GM19467 (cell line): ENCODE results near the gene ZNF366.

ENCODE experiments used
- ATAC-seq: cut with Tn5 transposase; IDR thresholded peaks from one replicate; pipeline ENCODE4 v1.9.1; 2021; ENCODE audit warnings: mild to moderate bottlenecking, moderate library complexity; ENCODE audit not compliant: unreplicated experiment

The ZNF366 gene

GRCh38 chr5:72498284-72498683 is 8.9 kb downstream of the ZNF366 start:
- no peak for ATAC-seq

DNA sequence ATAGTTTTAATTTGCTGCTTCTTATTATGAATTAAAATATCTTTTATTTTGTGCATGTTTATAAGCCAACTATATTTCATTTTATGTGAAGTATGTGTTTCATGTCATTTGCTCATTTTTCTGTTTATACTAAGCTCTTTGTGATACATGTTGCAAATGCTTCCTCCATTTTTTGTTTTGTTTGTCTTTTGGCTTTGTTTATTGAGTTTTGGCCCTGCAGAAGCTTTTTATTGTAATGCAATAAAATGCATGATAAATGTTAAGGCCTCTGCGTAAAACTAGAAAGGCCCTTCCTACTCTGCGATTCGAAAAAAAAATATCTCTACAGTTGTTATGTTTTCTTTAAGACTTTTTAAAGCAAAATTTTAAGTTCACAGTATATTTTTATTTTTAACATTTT is 9.4 kb downstream of the ZNF366 start:
- no peak for ATAC-seq

DNA sequence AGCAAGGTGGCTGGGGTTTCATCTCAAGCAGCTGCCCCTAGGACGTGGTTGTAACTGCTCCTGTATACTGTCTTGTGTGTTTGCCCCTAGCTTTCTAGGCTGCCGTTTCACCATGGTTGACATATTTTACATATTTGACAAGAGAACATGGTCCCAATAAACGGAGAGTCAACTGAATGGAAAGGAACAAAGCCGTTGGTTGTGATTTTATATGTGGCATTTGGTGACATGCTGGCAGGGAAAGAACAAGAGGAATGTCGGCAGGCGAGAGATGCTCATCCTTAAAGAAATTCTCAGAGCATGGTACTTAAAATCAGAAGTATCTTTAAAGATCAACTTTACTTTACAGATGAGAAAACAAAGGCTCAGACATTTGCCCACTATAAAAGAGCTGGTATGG is 11.8 kb downstream of the ZNF366 start:
- ATAC-seq = no peak

- no peak for ATAC-seq
These were observed 12.5 kb downstream of the ZNF366 start for GRCh38 chr5:72494623-72495124.

GRCh38 chr5:72489536-72489935 is 17.7 kb downstream of the ZNF366 start:
- ATAC-seq = no peak

DNA sequence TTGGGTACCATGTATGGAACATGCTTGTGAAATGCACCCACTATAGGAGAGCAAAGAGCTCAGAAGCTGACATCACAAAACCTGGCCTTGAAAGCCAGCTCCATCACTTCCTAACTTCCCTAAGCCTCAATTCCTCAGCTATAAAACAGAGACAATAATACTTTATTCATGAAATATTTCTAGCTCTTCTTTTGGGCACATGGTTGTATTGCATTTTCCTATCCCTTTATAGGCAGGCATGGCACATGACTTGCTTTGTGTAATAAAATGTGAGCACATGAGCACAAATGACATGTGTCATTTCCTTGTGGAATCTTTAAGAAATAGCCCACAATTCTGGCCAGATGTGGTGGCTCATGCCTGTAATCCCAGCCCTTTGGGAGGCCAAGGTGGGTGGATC is 18.5 kb downstream of the ZNF366 start:
- no peak for ATAC-seq

DNA sequence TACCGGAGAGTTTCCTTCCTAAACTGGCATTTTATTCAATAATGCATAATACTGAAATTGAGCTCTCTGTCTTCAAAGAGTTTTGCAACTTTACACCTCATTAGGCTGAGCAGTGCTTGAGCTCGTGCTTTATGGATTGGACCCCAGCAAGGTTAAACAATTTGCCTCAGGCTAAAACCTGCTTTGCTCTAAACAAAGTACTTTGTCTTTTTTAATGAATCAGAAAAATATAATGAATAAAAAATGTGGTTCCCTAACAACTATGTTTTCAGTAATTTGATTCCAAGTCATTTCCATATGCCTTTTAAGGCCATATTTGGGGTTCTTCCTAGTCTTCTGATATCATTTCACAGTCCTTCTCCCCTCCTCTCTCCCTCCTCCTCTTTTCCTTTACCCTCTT is 20.0 kb downstream of the ZNF366 start:
- no peak for ATAC-seq

GRCh38 chr5:72486371-72486770 is 20.8 kb downstream of the ZNF366 start:
- no peak for ATAC-seq

DNA sequence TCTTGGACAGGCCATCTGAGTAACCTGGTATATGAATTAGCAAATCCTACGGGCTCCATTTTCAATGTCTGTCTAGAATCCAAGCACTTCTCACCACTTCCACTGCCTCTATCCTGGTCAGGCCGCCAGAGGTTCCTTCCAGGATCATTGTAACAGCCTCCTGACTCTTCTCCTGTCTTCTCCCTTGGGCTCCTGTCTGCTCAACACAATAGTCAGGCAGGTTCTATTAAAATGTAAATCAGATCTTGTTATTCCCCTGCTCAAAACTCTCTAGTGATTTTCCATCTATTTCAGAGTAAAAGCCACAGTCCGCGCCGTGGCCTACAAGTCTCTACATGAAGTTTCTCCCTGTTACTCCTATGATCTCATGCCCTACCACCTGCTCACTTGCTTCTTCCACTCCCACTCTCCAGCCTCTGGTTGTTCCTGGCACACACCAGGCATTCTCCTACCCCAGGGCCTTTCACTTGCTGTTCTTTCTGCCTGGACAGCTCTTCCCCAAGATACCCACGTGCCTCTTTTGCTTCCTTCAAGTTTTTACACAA is 21.7 kb downstream of the ZNF366 start:
- ATAC-seq = no peak

DNA sequence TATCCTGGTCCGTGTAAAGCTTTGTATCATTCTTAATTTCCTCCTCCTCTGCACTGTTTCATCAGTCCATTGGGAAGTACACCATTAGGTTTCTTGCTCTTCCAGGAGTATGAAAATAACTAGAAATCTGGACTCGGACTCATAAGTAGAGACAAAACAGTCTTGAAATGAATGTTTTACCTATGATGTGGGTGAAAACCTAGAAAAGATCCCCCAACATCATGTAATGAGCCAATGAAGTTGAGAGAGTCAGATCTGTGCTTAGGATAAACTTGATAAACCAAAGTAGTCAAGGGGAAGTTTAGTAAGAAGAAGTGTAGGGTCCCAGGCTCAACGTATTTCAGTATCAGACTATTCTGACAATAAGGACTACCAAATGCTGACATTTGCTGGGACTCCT is 25.2 kb downstream of the ZNF366 start:
- ATAC-seq = no peak

DNA sequence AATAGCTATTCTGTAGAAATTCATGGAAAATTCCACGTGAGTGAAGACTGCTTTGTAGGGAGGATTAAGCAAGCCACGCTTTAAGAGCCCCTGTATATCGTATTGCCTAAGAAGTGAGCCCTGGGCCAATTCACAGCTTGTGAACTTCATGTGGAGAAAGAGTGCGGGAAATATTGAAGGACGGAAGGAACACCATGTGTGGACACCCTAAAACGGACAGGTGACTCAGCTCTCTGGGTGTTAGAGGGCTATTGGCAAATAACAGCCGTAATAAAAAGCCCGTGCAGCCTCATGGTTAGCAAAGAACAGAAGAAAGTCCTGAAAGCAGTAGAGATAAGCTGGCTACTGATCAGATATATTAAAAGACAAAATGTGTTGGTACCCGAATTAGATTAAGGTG is 26.4 kb downstream of the ZNF366 start:
- no peak for ATAC-seq

- no peak for ATAC-seq
These were observed 27.3 kb downstream of the ZNF366 start for GRCh38 chr5:72479921-72480320.

DNA sequence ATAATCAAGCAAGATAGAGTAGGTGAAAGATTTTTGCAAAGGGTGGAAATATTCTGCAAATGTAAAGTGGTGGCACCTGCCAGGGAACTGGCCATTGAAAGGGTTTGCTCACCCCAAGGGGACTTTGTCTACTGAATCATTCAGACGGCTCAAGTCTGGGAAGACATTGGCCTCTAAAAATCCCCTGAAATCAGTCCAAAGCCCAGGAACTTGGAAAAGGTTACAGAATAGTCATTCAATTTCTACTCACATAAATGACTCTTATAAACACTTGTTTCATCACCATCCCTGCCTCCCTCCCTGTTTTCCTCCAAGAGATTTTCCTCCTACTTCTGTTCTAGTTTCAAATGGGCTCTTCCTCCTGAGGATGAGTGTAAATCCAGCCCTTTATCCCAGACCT is 28.5 kb downstream of the ZNF366 start:
- no peak for ATAC-seq

DNA sequence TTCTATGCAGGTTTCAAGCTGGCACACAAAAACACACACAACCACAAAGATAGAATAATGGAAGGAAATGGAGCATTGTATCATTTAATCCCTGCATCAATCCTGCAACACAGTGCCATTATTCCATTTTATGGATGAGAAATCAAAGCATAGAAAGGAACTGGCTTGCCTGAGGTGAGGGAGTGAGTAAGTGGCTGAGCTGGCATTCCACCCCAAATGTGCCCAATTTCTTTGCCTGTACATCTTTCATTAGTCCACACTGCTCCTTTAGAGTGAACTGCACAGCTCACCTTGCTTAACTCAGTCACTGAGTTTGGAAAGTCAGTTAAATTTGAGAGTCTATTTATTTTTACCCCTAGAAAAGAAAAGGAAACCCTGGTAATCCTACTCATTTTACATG is 28.9 kb downstream of the ZNF366 start:
- ATAC-seq = no peak

DNA sequence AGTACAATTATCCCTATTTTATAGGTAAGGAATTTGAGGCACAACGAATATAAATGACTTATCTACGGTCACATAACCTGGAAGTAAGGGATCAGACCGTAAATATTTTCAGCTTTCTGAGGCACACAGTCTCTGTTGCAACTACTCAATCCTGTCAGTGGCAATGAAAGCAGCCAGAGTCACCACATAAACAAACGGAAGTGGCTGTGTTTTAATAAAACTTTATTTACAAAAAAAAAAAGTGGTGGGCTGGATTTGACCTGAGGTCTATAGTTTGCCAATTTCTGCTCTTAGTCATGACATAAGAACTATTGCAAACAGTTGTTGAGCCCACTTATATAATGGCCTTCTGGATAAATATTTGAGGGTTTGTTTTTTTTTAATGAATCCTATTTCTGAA is 29.6 kb downstream of the ZNF366 start:
- no peak for ATAC-seq

GRCh38 chr5:72477176-72477575 is 30.0 kb downstream of the ZNF366 start:
- no peak for ATAC-seq

DNA sequence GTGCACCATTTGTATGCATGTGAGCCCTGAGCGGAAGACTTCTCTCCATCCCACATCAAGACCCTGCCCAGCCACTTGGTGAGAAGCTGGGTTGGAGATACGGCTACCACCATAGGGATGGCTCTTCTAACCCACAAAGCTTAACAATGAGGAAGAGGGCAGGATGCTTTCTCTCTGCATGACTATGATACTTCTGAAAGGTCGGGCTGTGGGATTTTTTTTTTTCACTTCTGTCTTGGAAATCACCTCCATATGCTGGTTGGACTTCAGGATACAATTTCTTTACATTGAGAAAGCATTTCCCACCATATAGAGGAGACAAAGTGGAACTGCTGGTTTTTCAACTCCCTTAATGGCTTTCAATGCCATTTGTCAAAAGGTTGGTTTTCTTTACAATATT is 30.5 kb downstream of the ZNF366 start:
- ATAC-seq = no peak

DNA sequence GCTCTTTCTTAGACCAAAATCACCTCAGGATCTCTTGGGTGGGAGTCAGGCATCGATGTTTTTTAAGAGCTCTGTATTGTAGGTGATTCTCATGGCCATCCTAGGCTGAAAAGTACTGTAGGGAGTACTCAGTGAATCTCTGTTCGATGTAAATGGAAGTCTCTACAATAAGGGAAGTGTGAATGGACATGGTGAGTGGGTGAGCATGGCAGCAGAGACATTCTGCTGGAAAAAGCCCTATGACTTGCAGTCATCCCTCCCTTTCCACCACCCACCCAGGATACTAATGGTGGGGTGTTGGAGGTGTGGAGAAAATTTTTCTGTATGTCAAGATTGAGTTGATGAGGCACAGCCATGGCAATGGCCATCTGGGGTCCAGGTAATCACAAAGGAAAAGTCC is 30.9 kb downstream of the ZNF366 start:
- no peak for ATAC-seq

DNA sequence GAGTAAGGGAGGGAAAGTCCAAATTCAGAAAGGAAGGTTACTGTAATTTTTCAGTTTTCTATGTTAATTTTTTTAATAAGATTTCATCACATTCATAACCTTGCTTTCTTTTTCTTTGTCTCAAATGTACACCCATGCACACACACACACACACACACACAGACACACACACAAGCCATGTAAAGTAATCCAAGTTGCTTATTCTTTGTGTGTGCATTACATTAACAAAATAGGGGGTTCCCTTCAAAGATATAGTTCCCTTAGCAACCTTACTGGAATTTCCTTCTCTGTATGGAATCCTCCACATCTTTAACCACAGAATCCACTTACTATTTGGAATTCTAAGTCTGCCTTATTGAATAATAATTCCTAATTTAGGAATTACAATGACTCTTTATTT is 32.7 kb downstream of the ZNF366 start:
- no peak for ATAC-seq

DNA sequence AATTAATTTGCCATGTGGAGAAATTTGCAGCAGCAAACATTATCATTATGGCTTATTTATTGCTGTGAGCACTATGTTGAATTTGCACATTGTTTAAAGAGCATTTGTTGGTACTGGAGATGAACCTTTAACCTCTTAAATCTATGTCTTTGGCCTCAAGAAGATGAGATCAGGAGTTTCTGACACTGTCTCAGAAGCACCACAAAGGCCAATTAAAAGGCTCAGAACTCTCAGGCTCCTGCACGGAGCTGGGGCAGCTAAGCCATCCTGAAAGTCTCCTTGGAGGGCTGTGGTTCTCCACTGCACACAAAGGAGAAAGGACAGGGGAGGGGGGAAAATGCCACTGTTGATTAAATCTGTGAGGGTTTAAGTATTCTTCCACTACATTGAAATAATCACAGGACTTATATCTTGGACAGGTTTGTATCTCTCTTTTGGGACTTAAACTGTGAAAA is 33.1 kb downstream of the ZNF366 start:
- ATAC-seq = no peak

DNA sequence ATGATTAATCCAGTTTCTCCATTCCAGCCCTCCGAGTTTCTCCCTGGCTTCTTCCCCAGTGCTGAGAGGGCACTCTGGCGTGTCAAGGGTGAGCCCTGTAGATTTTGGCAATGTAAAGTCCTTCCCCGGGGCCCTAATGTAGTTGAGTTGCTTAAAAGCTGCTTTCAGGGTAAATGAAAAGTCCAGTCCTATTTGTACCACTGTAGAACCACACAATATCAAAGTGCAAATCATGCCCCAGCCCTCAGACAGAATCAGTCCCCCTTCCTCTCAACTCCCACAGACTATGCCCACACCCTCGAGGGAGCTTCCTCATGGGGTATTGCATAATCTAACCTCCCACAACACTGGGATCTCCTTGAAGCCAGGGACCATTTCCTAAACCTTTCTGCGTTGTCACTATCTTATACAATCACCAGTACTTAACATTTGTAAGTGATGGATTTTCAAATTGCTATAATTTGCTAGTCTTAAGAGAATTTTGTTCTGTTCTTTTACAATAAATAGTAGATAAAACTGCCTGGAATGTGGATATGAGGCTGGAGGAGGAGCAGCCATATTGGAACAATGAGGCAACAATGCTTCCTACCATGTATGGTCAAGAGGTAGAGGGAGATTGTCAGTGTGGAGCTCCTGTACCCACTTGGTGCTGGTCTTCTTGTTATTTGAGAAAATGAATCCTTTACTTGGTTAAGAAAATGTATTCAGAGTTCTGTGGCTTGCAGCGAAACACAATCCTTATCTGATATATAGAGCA is 34.4 kb downstream of the ZNF366 start:
- ATAC-seq = no peak

- ATAC-seq = no peak
These were observed 35.2 kb downstream of the ZNF366 start for GRCh38 chr5:72472031-72472430.

- ATAC-seq = no peak
These were observed 36.4 kb downstream of the ZNF366 start for GRCh38 chr5:72470826-72471225.
